Endothelial cell of umbilical vein (primary cell): ENCODE data around the gene SPRY4. TPM values are rescaled to one million over a fixed set of nuclear protein-coding genes. Genes with fewer than 3 reads are reported as not detected.

Experiments
- Bru-seq: library from RNA; stranded (reverse); fragments of 400-500 nt; gene quantifications from one replicate; lab custom pipeline; 2021; lab: Mats Ljungman, UMichigan
- BruChase-seq, 2 experiments: library from RNA; stranded (reverse); fragments of 400-500 nt; gene quantifications; one replicate each; lab custom pipeline; 2021; lab: Mats Ljungman, UMichigan
- BruUV-seq: library from RNA; stranded (reverse); fragments of 400-500 nt; replicated peaks from 2 replicates; lab custom pipeline; 2021; lab: Mats Ljungman, UMichigan
- CTCF ChIA-PET: fragments of 300-600, 350-600 bp; sonication (Branson Sonifier 250); formaldehyde crosslinking; loops from one replicate; lab custom pipeline; 2021; ENCODE audit warnings: antibody characterized with exemption, inconsistent platforms; lab: Charles Lee
- POLR2A ChIA-PET: fragments of 300-600, 350-600 bp; sonication (Branson Sonifier 250); formaldehyde crosslinking; loops from one replicate; lab custom pipeline; 2021; ENCODE audit warnings: antibody characterized with exemption, inconsistent platforms; lab: Charles Lee
- DNase-seq: peaks from one replicate; pipeline ENCODE4 v3.0.0-alpha.2; 2011; ENCODE audit warnings: low read depth, low spot score
- FAIRE-seq: peaks from 2 replicates; lab custom pipeline; 2011; peaks lifted over from hg19 to GRCh38; lab: Jason Lieb, UNC
- H2AFZ ChIP-seq: 2 replicates; pipeline ENCODE4 v1.6.0; 2012; ENCODE audit warnings: low read depth, low read length, control low read depth, inconsistent platforms
- H3K27ac ChIP-seq: 2 replicates; pipeline ENCODE4 v1.5.1; 2011; ENCODE audit warnings: low read depth, mild to moderate bottlenecking, control low read depth, low read length, moderate library complexity; ENCODE audit not compliant: insufficient read depth
- H3K27me3 ChIP-seq, 2 experiments: 2 replicates each; pipeline versions ENCODE4 v1.6.0 to v1.6.1; 2011; ENCODE audit warnings: low read length in 2 of 2, mixed read lengths in 1 of 2; ENCODE audit not compliant: control insufficient read depth in 2 of 2, insufficient read depth in 2 of 2
- H3K36me3 ChIP-seq, 2 experiments: 2 replicates in 1 of 2; 3 replicates in 1 of 2; pipeline ENCODE4 v1.5.1; 2011; ENCODE audit warnings: low read length in 2 of 2, mild to moderate bottlenecking in 1 of 2, moderate library complexity in 1 of 2; ENCODE audit not compliant: control insufficient read depth in 2 of 2, insufficient read depth in 2 of 2; ENCODE audit errors: extremely low read depth in 1 of 2
- H3K4me1 ChIP-seq: 3 replicates; pipeline ENCODE4 v1.5.1; 2011; ENCODE audit warnings: mild to moderate bottlenecking, low read length; ENCODE audit not compliant: control insufficient read depth, insufficient read depth; ENCODE audit errors: extremely low read depth
- H3K4me2 ChIP-seq: 2 replicates; pipeline ENCODE4 v1.6.1; 2011; ENCODE audit warnings: low read length, control low read depth, mixed read lengths; ENCODE audit not compliant: insufficient read depth
- H3K4me3 ChIP-seq, 3 experiments: fragments of 200-600 bp in 1 of 3; sonication (generic), shearing (Covaris generic) in 1 of 3; replicated peaks in 1 of 3; 2 replicates each; pipeline ENCODE4 v1.5.1; 2011 to 2016; ENCODE audit warnings: control low read depth in 3 of 3, low read length in 3 of 3, mild to moderate bottlenecking in 2 of 3, inconsistent platforms in 1 of 3, low read depth in 1 of 3, moderate library complexity in 1 of 3; ENCODE audit not compliant: insufficient read depth in 1 of 3
- H3K79me2 ChIP-seq: 2 replicates; pipeline ENCODE4 v1.6.0; 2012; ENCODE audit warnings: low read length, inconsistent platforms; ENCODE audit not compliant: control insufficient read depth, insufficient read depth
- H3K9ac ChIP-seq: replicated peaks from 2 replicates; pipeline ENCODE3; 2011; ENCODE audit warnings: low read length, control low read depth; ENCODE audit not compliant: insufficient read depth; ENCODE audit errors: extremely low read depth
- H3K9me1 ChIP-seq: replicated peaks from 3 replicates; pipeline ENCODE4 v1.6.0; 2011; ENCODE audit warnings: mild to moderate bottlenecking, low read length; ENCODE audit not compliant: control insufficient read depth, insufficient read depth; ENCODE audit errors: extremely low read depth
- H3K9me3 ChIP-seq: replicated peaks from 2 replicates; pipeline ENCODE4 v1.5.1; 2012; ENCODE audit warnings: low read length, inconsistent platforms; ENCODE audit not compliant: control insufficient read depth, insufficient read depth
- H4K20me1 ChIP-seq: replicated peaks from 2 replicates; pipeline ENCODE3; 2011; ENCODE audit warnings: mild to moderate bottlenecking, low read length; ENCODE audit not compliant: control insufficient read depth, insufficient read depth; ENCODE audit errors: extremely low read depth
- CTCF ChIP-seq, 2 donors: IDR thresholded peaks; 1 replicate in 1 of 2; 2 replicates in 1 of 2; pipeline ENCODE4 v1.5.1; 2011; ENCODE audit warnings: low read length in 2 of 2, mild to moderate bottlenecking in 2 of 2, moderate library complexity in 2 of 2, control low read depth in 1 of 2, inconsistent platforms in 1 of 2, low read depth in 1 of 2; ENCODE audit not compliant: insufficient read depth in 1 of 2; ENCODE audit errors: extremely low read depth in 1 of 2
- EZH2 ChIP-seq: IDR thresholded peaks from 2 replicates; pipeline ENCODE4 v1.6.1; 2012; ENCODE audit warnings: borderline replicate concordance, low read depth, mild to moderate bottlenecking, moderate library complexity, low read length, inconsistent platforms; ENCODE audit not compliant: severe bottlenecking
- FOS ChIP-seq: IDR thresholded peaks from 2 replicates; pipeline ENCODE4 v1.6.1; 2011; ENCODE audit warnings: mild to moderate bottlenecking, low read length, moderate library complexity, borderline replicate concordance; ENCODE audit not compliant: insufficient read depth
- GATA2 ChIP-seq: IDR thresholded peaks from 2 replicates; pipeline ENCODE4 v1.7.0; 2011; ENCODE audit warnings: low read depth, mild to moderate bottlenecking, moderate library complexity, mixed read lengths, low read length; ENCODE audit not compliant: insufficient read length, insufficient read depth
- JUN ChIP-seq: IDR thresholded peaks from 2 replicates; pipeline ENCODE4 v1.6.1; 2011; ENCODE audit warnings: borderline replicate concordance, low read depth; ENCODE audit not compliant: insufficient read length, insufficient read depth
- MAX ChIP-seq: IDR thresholded peaks from 2 replicates; pipeline ENCODE4 v1.6.1; 2011; ENCODE audit not compliant: insufficient read depth, insufficient read length
- MYC ChIP-seq: IDR thresholded peaks from one replicate; pipeline ENCODE4 v1.6.1; 2011; ENCODE audit warnings: mild to moderate bottlenecking, low read depth, low read length
- POLR2A ChIP-seq: IDR thresholded peaks from 2 replicates; pipeline ENCODE4 v1.6.1; 2012; ENCODE audit warnings: low read depth, mild to moderate bottlenecking, control low read depth, low read length
- POLR2AphosphoS5 ChIP-seq: IDR thresholded peaks from 2 replicates; pipeline ENCODE4 v1.6.1; 2012; ENCODE audit warnings: low read depth, mild to moderate bottlenecking, control low read depth, low read length, moderate library complexity; ENCODE audit not compliant: insufficient read depth
- dilution Hi-C: fragments of 300-500 bp; cut with MboI; formaldehyde crosslinking; loops from one replicate; pipeline ENCODE4 v1.15.0; 2019; ENCODE audit warnings: low sequenced_read_pairs; ENCODE audit not compliant: extremely low pct_ligation_motif_present
- intact Hi-C: fragments of 100-400 bp; cut with micrococcal nuclease; formaldehyde crosslinking; loops from one replicate; pipeline ENCODE4 v1.10.0; 2022
- long read RNA-seq: library from polyadenylated mRNA; stranded (forward); transcript quantifications from one replicate; pipeline ENCODE4 v2.0.0, GENCODE V29; 2021
- polyA minus RNA-seq, 3 experiments: library from RNA; depleted of rRNA, polyadenylated mRNA; stranded (reverse); fragments of >200 nt; gene quantifications; 1 replicate in 1 of 3; 2 replicates in 2 of 3; pipeline ENCODE4 v1.2.3, GENCODE V29; 2011
- polyA plus RNA-seq, 4 experiments: library from polyadenylated mRNA; depleted of rRNA in 3 of 4; stranded (reverse) in 3 of 4; unstranded in 1 of 4; fragments of >200 nt; gene quantifications; 2 replicates each; pipeline versions ENCODE4 v1.2.1 to v1.2.3, GENCODE V29; 2011 to 2012; ENCODE audit warnings: missing spikeins in 1 of 4
- total RNA-seq: library from RNA; stranded (reverse); gene quantifications from 2 replicates; pipeline ENCODE4 v1.2.3, GENCODE V29; 2021

Gene SPRY4, protein sequence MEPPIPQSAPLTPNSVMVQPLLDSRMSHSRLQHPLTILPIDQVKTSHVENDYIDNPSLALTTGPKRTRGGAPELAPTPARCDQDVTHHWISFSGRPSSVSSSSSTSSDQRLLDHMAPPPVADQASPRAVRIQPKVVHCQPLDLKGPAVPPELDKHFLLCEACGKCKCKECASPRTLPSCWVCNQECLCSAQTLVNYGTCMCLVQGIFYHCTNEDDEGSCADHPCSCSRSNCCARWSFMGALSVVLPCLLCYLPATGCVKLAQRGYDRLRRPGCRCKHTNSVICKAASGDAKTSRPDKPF
- total RNA-seq (33.9 and 49.5 TPM in 2 replicates), polyA plus RNA-seq (9.3 and 11.0 TPM in 2 replicates), polyA minus RNA-seq (26.3 and 27.7 TPM in 2 replicates), Bru-seq, nascent RNA (percentile 94 among the genes with signal in this experiment), BruChase-seq, experiment 1, labeled RNA remaining after a 6-hour chase (percentile 72 among the genes with signal in this experiment), BruChase-seq, experiment 2, labeled RNA remaining after a 2-hour chase (percentile 90 among the genes with signal in this experiment)
- polyA plus RNA-seq (2011; cell fraction: cytosol; rRNA removed): 5.0 and 5.8 TPM in 2 replicates
- polyA plus RNA-seq (2011; cell fraction: nucleus; rRNA removed): 25.1 and 30.8 TPM in 2 replicates
- polyA plus RNA-seq (2012): 13.8 TPM in 2 replicates
- polyA minus RNA-seq (2011; cell fraction: cytosol; rRNA and poly(A)+ RNA removed): not detected
- 36.6 and 53.5 TPM in 2 replicates for polyA minus RNA-seq (2011; cell fraction: nucleus; rRNA and poly(A)+ RNA removed)
- long read RNA-seq, full-length matches to known transcripts: 51 of 56 reads
- long read RNA-seq, partial matches to known transcripts: 0 of 56 reads
- long read RNA-seq, other reads (novel, unspliced or antisense): 5 of 56 reads

GRCh38 chr5:142324871-142325724 is at the start of gene SPRY4:
TSS of gene SPRY4 (minus strand) at chr5:142325021. CDS start at chr5:142315108, 9,913 bp downstream.
- Histone ChIP-seq H3K36me3 (no peaks in the 10 kb centered on the region), H4K20me1 (no peaks in the 10 kb centered on the region), H3K27ac (peak within 1 kb of the TSS; percentile 88), H3K9me3 (no peaks in the 10 kb centered on the region), H3K4me3 (peak within 1 kb of the TSS; percentile 76 to 89 (median 81)), H3K9me1 (no peaks in the 10 kb centered on the region), H2AFZ (peak within 1 kb of the TSS; percentile 81), H3K79me2 (peaks cover 55% of the 10 kb centered on the region), H3K4me1 (peaks cover 48% of the 10 kb centered on the region), H3K27me3 (no peaks in the 10 kb centered on the region), H3K4me2 (peak within 1 kb of the TSS; percentile 91), H3K9ac (peak within 1 kb of the TSS; percentile 85)
- DNase-seq (peak; percentile 98), FAIRE-seq (peak; percentile 98)
- intact Hi-C loops: loop anchor here (1.0 to 10.0 kb wide), 11 partner anchors 9 to 310 kb away; partner anchors contain the start of gene GNPDA1
- dilution Hi-C loops: no loop called here
- ChIA-PET CTCF (interaction anchor here (0.6 to 8.8 kb wide), 22 partner anchors 9 to 221 kb away, joined by 3 to 128 read pairs (median 4); no protein-coding TSS in a partner anchor), POLR2A (interaction anchor here (0.7 to 1.4 kb wide), 6 partner anchors 9 to 140 kb away, joined by 3 to 5 read pairs (median 4); no protein-coding TSS in a partner anchor)
- TF ChIP-seq POLR2A (peak; percentile 97), FOS (no peak), GATA2 (peak; percentile 73), JUN (no peak), MAX (peak; percentile 28), EZH2 (no peak), MYC (no peak), CTCF (IDR thresholded peaks at IDR 0.05; ENCODE audit: extremely low read depth in 1 of 2, insufficient read depth in 1 of 2, low read depth in 1 of 2, low read length in 2 of 2) (no peak), POLR2AphosphoS5 (peak; percentile 93)
- BruUV-seq: no TSS peak
